ENCODE results near the gene DCN. TPM values are rescaled to one million over a fixed set of nuclear protein-coding genes. Genes with fewer than 3 reads are reported as not detected.

The DCN gene
- total and polyA plus RNA-seq, 2 donors (not counting 3 experiments of a cell fraction or from before 2014, with no cell fraction given): 0.42 to 0.43 TPM

DNA sequence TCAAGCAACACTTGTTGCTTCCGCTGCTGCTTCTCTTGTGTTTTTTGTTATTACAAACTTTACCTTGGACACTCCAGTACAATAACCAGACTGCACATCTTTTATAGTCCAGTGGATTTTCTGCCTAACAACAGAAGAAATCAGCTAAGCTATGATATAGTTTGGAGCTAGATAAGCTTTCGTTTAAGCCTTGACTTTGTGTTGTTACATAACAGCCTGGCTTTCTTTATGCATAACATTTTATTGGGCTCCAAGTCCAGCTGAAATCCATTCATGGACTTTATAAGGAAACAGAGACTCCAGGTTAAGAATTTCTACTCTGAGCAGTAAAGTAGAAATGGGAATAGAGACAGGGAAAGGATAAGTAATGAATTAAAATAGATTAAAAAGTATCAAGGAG lies 3.5 kb upstream of the DCN start:
- Histone ChIP-seq H3K79me2 (ENCODE audit: control insufficient read depth, insufficient read depth, low read length) (no peaks in the 10 kb centered on the region), H3K4me1 (ENCODE audit: control insufficient read depth, extremely low read depth, insufficient read depth, low read length) (peaks cover under 1% of the 10 kb centered on the region), H3K27ac (ENCODE audit: insufficient read depth, low read depth, low read length) (no peak overlapping the region), H3K27me3 (ENCODE audit: control insufficient read depth in 2 of 2, insufficient read depth in 2 of 2, low read length in 2 of 2) (no peaks in the 10 kb centered on the region), H3K9me3 (replicated peaks; ENCODE audit: control insufficient read depth, insufficient read depth, low read length) (no peaks in the 10 kb centered on the region), H3K9me1 (replicated peaks; ENCODE audit: control insufficient read depth, extremely low read depth, insufficient read depth, low read length) (no peaks in the 10 kb centered on the region), H4K20me1 (replicated peaks; ENCODE audit: control insufficient read depth, extremely low read depth, insufficient read depth, low read length) (no peaks in the 10 kb centered on the region), H3K9ac (replicated peaks; ENCODE audit: extremely low read depth, insufficient read depth, low read length) (no peak overlapping the region), H3K4me3 (replicated peaks in 1 of 3; ENCODE audit: insufficient read depth in 1 of 3, low read depth in 1 of 3, low read length in 3 of 3) (no peak overlapping the region), H2AFZ (ENCODE audit: low read depth, low read length) (no peak overlapping the region), H3K4me2 (ENCODE audit: insufficient read depth, low read length) (no peak overlapping the region), H3K36me3 (ENCODE audit: control insufficient read depth in 2 of 2, extremely low read depth in 1 of 2, insufficient read depth in 2 of 2, low read length in 2 of 2) (no peaks in the 10 kb centered on the region)
- no TSS peak for BruUV-seq (replicated peaks)
- dilution Hi-C loops (cut with MboI; ENCODE audit: extremely low pct_ligation_motif_present, low sequenced_read_pairs): no loop called here
- TF ChIP-seq POLR2A (IDR thresholded peaks at IDR 0.05; ENCODE audit: low read depth, low read length) (no peak), EZH2 (IDR thresholded peaks at IDR 0.05; ENCODE audit: borderline replicate concordance, low read depth, low read length, severe bottlenecking) (no peak), FOS (IDR thresholded peaks at IDR 0.05; ENCODE audit: borderline replicate concordance, insufficient read depth, low read length) (no peak), GATA2 (IDR thresholded peaks at IDR 0.05; ENCODE audit: insufficient read depth, insufficient read length, low read depth, low read length) (no peak)
- TF ChIP-seq, protein P1, sequence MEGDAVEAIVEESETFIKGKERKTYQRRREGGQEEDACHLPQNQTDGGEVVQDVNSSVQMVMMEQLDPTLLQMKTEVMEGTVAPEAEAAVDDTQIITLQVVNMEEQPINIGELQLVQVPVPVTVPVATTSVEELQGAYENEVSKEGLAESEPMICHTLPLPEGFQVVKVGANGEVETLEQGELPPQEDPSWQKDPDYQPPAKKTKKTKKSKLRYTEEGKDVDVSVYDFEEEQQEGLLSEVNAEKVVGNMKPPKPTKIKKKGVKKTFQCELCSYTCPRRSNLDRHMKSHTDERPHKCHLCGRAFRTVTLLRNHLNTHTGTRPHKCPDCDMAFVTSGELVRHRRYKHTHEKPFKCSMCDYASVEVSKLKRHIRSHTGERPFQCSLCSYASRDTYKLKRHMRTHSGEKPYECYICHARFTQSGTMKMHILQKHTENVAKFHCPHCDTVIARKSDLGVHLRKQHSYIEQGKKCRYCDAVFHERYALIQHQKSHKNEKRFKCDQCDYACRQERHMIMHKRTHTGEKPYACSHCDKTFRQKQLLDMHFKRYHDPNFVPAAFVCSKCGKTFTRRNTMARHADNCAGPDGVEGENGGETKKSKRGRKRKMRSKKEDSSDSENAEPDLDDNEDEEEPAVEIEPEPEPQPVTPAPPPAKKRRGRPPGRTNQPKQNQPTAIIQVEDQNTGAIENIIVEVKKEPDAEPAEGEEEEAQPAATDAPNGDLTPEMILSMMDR (IDR thresholded peaks at IDR 0.05; ENCODE audit: extremely low read depth in 1 of 2, insufficient read depth in 1 of 2, low read depth in 1 of 2, low read length in 2 of 2): no peak
- TF ChIP-seq, protein P2, sequence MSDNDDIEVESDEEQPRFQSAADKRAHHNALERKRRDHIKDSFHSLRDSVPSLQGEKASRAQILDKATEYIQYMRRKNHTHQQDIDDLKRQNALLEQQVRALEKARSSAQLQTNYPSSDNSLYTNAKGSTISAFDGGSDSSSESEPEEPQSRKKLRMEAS (IDR thresholded peaks at IDR 0.05; ENCODE audit: insufficient read depth, insufficient read length): no peak
- intact Hi-C loops (cut with micrococcal nuclease): no loop called here
- no peak for DNase-seq (ENCODE audit: low read depth, low spot score)
- FAIRE-seq: no peak
- CTCF ChIA-PET: no interaction called here
- POLR2A ChIA-PET: no interaction called here

DNA sequence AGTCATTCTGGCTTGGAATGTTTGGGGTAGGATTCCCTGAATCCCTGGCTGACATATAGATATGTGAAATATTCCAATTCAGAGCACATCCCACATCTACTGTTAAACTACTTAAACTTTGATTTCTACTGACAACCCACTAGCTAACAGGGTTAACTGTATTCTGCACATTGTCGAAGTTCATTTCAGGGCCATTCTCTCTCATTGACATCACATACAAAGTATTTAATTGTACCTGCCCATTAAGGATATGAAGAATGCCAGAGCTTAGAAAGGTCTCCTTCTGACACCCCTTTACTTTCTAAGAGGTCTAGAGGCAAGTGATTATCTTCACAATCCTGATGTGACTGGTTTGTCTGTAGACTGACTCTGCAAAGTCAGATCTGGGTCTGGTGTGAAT lies 2.8 kb upstream of the DCN start:
- dilution Hi-C loops (cut with MboI; ENCODE audit: extremely low pct_ligation_motif_present, low sequenced_read_pairs): no loop called here
- POLR2A ChIA-PET: no interaction called here

More for the DNA sequence above, 2.8 kb upstream of the DCN start:
- intact Hi-C loops (cut with micrococcal nuclease): no loop called here
- Histone ChIP-seq H4K20me1 (replicated peaks; ENCODE audit: control insufficient read depth, extremely low read depth, insufficient read depth, low read length) (no peaks in the 10 kb centered on the region), H3K4me2 (ENCODE audit: insufficient read depth, low read length) (no peak overlapping the region), H3K27ac (ENCODE audit: insufficient read depth, low read depth, low read length) (no peak overlapping the region), H3K79me2 (ENCODE audit: control insufficient read depth, insufficient read depth, low read length) (no peaks in the 10 kb centered on the region), H3K36me3 (ENCODE audit: control insufficient read depth in 2 of 2, extremely low read depth in 1 of 2, insufficient read depth in 2 of 2, low read length in 2 of 2) (no peaks in the 10 kb centered on the region), H2AFZ (ENCODE audit: low read depth, low read length) (no peak overlapping the region), H3K4me3 (replicated peaks in 1 of 3; ENCODE audit: insufficient read depth in 1 of 3, low read depth in 1 of 3, low read length in 3 of 3) (no peak overlapping the region), H3K9ac (replicated peaks; ENCODE audit: extremely low read depth, insufficient read depth, low read length) (no peak overlapping the region), H3K27me3 (ENCODE audit: control insufficient read depth in 2 of 2, insufficient read depth in 2 of 2, low read length in 2 of 2) (no peaks in the 10 kb centered on the region), H3K4me1 (ENCODE audit: control insufficient read depth, extremely low read depth, insufficient read depth, low read length) (peaks cover 5% of the 10 kb centered on the region), H3K9me1 (replicated peaks; ENCODE audit: control insufficient read depth, extremely low read depth, insufficient read depth, low read length) (no peaks in the 10 kb centered on the region), H3K9me3 (replicated peaks; ENCODE audit: control insufficient read depth, insufficient read depth, low read length) (no peaks in the 10 kb centered on the region)
- no TSS peak for BruUV-seq (replicated peaks)
- CTCF ChIA-PET: no interaction called here
- DNase-seq (ENCODE audit: low read depth, low spot score) (no peak), FAIRE-seq (no peak)
- no peak for TF ChIP-seq FOS (IDR thresholded peaks at IDR 0.05; ENCODE audit: borderline replicate concordance, insufficient read depth, low read length)
- no peak for TF ChIP-seq MYC (IDR thresholded peaks at IDR 0.05; ENCODE audit: low read depth, low read length)
